GM18870 (cell line): ENCODE data around the gene ZNF727.
"Not testable (repeated sequence)": the region's sequence is repeated elsewhere in the genome, so short reads cannot be mapped to it uniquely, and the experiment has no call there.

Experiments
- ATAC-seq: cut with Tn5 transposase; IDR thresholded peaks from one replicate; pipeline ENCODE4 v1.9.1; 2021; ENCODE audit warnings: moderate library complexity; ENCODE audit not compliant: unreplicated experiment

The ZNF727 gene

GRCh38 chr7:64045301-64046040, at the start of gene ZNF727:
TSS of gene ZNF727 (plus strand) at chr7:64045434. CDS start at chr7:64045622, 188 bp downstream.
- no peak for ATAC-seq

- ATAC-seq: no peak
These were observed 46.7 kb upstream of the ZNF727 start, which contains the start of gene ZNF722 for GRCh38 chr7:63998549-63998948. TSS of gene ZNF722 (plus strand) at chr7:63998849. CDS start at chr7:63998962, 113 bp downstream.

GRCh38 chr7:64015496-64015895, 29.7 kb upstream of the ZNF727 start:
- ATAC-seq: not testable (repeated sequence)

GRCh38 chr7:64035388-64035787, 9.8 kb upstream of the ZNF727 start:
- ATAC-seq: no peak

- no peak for ATAC-seq
These were observed 8.1 kb upstream of the ZNF727 start for GRCh38 chr7:64037095-64037494.

GRCh38 chr7:64046041-64046389, 781 bp downstream of the ZNF727 start:
- ATAC-seq: no peak

- not testable (repeated sequence) for ATAC-seq
These were observed 32.8 kb downstream of the ZNF727 start for GRCh38 chr7:64077837-64078698.

GRCh38 chr7:64078699-64078994, 33.4 kb downstream of the ZNF727 start:
- ATAC-seq: no peak

- ATAC-seq: no peak
These were observed 42.3 kb downstream of the ZNF727 start for GRCh38 chr7:64087501-64087900.

GRCh38 chr7:64088863-64089262, 43.6 kb downstream of the ZNF727 start:
- not testable (repeated sequence) for ATAC-seq
